Measurements from ENCODE around the gene PAPSS1. TPM values are rescaled to one million over a fixed set of nuclear protein-coding genes. Genes with fewer than 3 reads are reported as not detected.

The PAPSS1 gene
- total and polyA plus RNA-seq, 10 donors, result 22.7 to 73.8 (median 26.8) TPM

DNA sequence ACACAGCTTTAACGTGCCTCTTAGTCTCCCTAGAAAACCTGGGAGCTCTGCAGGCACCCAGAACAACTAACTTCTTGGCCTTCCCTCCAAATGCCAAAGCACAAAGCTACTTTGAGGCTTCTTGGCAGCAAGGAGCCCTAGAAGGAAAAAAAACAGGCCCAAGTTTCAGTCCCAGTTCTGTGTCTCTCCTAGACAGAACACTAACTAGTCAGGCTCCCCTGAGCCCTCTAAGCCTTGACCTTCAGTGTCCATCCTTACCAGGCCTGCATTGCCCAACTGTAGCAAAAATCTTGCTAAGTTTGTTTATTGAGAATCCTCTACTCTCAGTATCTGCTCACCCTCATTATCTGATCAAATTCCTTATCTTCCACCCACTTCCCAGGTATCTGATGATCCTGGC lies 79.2 kb downstream of the PAPSS1 start:
- Histone ChIP-seq H3K36me3 (peaks cover 0 to 34% (median 20%) of the 10 kb centered on the region in 6 donors), H3K4me1 (no peaks in the 10 kb centered on the region), H3K4me3 (no peak overlapping the region), H3K27ac (no peak overlapping the region), H3K27me3 (replicated peaks in 1 of 7) (no peaks in the 10 kb centered on the region), H3K9me3 (no peaks in the 10 kb centered on the region)
- no peak for DNase-seq
- intact Hi-C loops (cut with DNase I; ENCODE audit: low total_unique reads), result no loop called here
- TF ChIP-seq, protein P1, sequence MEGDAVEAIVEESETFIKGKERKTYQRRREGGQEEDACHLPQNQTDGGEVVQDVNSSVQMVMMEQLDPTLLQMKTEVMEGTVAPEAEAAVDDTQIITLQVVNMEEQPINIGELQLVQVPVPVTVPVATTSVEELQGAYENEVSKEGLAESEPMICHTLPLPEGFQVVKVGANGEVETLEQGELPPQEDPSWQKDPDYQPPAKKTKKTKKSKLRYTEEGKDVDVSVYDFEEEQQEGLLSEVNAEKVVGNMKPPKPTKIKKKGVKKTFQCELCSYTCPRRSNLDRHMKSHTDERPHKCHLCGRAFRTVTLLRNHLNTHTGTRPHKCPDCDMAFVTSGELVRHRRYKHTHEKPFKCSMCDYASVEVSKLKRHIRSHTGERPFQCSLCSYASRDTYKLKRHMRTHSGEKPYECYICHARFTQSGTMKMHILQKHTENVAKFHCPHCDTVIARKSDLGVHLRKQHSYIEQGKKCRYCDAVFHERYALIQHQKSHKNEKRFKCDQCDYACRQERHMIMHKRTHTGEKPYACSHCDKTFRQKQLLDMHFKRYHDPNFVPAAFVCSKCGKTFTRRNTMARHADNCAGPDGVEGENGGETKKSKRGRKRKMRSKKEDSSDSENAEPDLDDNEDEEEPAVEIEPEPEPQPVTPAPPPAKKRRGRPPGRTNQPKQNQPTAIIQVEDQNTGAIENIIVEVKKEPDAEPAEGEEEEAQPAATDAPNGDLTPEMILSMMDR (IDR thresholded peaks at IDR 0.05 in 8 of 11, conservative IDR thresholded peaks at IDR 0.05 in 3 of 11), result no peak
- TF ChIP-seq POLR2AphosphoS5 (IDR thresholded peaks at IDR 0.05), result no peak
- TF ChIP-seq POLR2A (IDR thresholded peaks at IDR 0.05), result no peak
- 73 to 95% (median 85%) methylated on average over 1 of the region's 1 CpG for WGBS, 5 donors

DNA sequence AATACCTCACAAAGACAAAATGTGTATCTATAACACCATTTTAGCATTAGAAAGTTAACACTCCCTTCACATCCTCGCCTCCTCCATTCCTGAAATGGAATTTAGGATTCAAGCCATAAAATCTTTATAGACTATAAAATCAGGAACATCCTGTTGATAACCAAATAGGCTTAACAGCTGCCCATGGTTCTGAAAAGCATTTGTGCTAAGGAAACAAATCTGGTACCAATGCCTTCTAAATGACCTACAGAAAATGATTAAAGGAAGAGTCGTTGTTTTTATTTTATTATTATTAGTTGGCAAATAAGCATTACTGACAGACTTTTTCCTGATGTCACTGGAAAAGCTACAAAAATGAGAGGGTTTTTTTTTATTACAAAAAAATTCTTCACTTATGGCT lies 79.8 kb downstream of the PAPSS1 start:
- whole genome bisulfite sequencing, 5 donors, result 64 to 85% (median 78%) methylated on average over 2 of the region's 2 CpGs
- H3K36me3 ChIP-seq, result peaks cover 0 to 28% (median 20%) of the 10 kb centered on the region in 6 donors
- no peaks in the 10 kb centered on the region for H3K9me3 ChIP-seq
- no peaks in the 10 kb centered on the region for H3K4me1 ChIP-seq
- DNase-seq, result no peak
- H3K27me3 ChIP-seq (replicated peaks in 1 of 7), result no peaks in the 10 kb centered on the region
- intact Hi-C loops (cut with DNase I; ENCODE audit: low total_unique reads), result no loop called here
- H3K27ac ChIP-seq, result no peak overlapping the region
- H3K4me3 ChIP-seq, result no peak overlapping the region
- TF ChIP-seq POLR2AphosphoS5 (IDR thresholded peaks at IDR 0.05) (no peak), POLR2A (IDR thresholded peaks at IDR 0.05) (no peak)
- TF ChIP-seq, protein P1 (IDR thresholded peaks at IDR 0.05 in 8 of 11, conservative IDR thresholded peaks at IDR 0.05 in 3 of 11), result no peak

DNA sequence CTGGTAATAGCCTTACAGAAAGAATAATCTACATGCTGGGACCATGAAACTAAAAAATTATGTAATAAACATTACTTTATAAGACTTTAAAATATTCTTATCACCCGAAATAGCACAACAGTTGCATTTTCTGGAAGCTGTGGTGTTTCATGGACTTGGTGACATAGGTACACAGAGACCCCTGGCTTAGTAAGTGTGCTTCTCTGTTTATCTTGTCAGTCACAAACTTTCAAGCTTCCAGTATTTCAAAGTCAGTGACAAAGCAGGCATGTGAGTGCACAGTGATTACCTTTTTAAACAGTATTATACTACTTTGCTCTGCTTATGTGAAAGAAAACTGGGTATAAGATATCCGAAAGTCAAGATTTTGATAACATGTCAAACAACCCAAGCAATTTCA lies 84.3 kb downstream of the PAPSS1 start:
- intact Hi-C loops (cut with DNase I; ENCODE audit: low total_unique reads), result no loop called here
- Histone ChIP-seq H3K36me3 (peaks cover 0 to 22% (median 4%) of the 10 kb centered on the region in 6 donors), H3K9me3 (no peaks in the 10 kb centered on the region), H3K27ac (no peak overlapping the region), H3K27me3 (replicated peaks in 1 of 7) (no peaks in the 10 kb centered on the region), H3K4me1 (no peaks in the 10 kb centered on the region), H3K4me3 (no peak overlapping the region)
- TF ChIP-seq, protein P1 (IDR thresholded peaks at IDR 0.05 in 8 of 11, conservative IDR thresholded peaks at IDR 0.05 in 3 of 11), result no peak
- no peak for TF ChIP-seq POLR2AphosphoS5 (IDR thresholded peaks at IDR 0.05)
- no peak for TF ChIP-seq POLR2A (IDR thresholded peaks at IDR 0.05)
- WGBS, 5 donors, result 81 to 96% (median 93%) methylated on average over 2 of the region's 2 CpGs
- no peak for DNase-seq

DNA sequence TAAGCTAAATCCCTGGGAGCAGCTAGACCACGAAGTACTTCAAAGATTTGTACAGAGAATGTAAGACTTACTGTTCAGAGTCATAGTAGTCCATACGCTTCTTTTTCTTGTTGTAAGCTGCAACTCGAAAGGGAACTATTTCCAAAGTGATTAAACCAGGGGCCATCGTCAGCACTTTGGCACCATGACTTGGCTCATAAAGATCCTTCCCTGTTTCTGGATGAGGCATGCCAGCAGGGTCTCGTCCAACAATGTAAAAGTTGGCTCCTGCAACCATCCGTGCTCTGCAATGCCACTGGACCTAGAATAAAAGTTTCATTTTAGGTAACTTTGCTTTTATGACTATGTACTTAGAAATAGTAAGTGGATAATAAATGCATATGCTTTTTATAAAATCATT lies 88.5 kb downstream of the PAPSS1 start:
- no peak for DNase-seq
- intact Hi-C loops (cut with DNase I; ENCODE audit: low total_unique reads), result no loop called here
- H3K4me3 ChIP-seq, result no peak overlapping the region

More for the DNA sequence above, 88.5 kb downstream of the PAPSS1 start:
- H3K27me3 ChIP-seq (replicated peaks in 1 of 7), result no peaks in the 10 kb centered on the region
- no peaks in the 10 kb centered on the region for H3K4me1 ChIP-seq
- H3K36me3 ChIP-seq, result peaks cover 0 to 46% (median 7%) of the 10 kb centered on the region in 6 donors
- WGBS, 5 donors, result 92 to 94% (median 93%) methylated on average over 6 of the region's 6 CpGs
- H3K27ac ChIP-seq, result no peak overlapping the region
- no peaks in the 10 kb centered on the region for H3K9me3 ChIP-seq
- TF ChIP-seq POLR2A (IDR thresholded peaks at IDR 0.05) (no peak), POLR2AphosphoS5 (IDR thresholded peaks at IDR 0.05) (no peak)
- TF ChIP-seq, protein P1 (IDR thresholded peaks at IDR 0.05 in 8 of 11, conservative IDR thresholded peaks at IDR 0.05 in 3 of 11), result no peak
